Measurements from ENCODE around the gene PCDHB14. TPM values are rescaled to one million over a fixed set of nuclear protein-coding genes. Genes with fewer than 3 reads are reported as not detected.
"Not testable (repeated sequence)": the region's sequence is repeated elsewhere in the genome, so short reads cannot be mapped to it uniquely, and the experiment has no call there.

The PCDHB14 gene
- total RNA-seq, 1 experiment from 2014 or later, result 5.7 TPM

GRCh38 chr5:141234109-141234667 is 11.0 kb downstream of the PCDHB14 start:
- CTCF ChIA-PET, result no interaction called here
- intact Hi-C loops (cut with micrococcal nuclease; ENCODE audit: unreplicated experiment), result no loop called here
- TF ChIP-seq, protein P1, sequence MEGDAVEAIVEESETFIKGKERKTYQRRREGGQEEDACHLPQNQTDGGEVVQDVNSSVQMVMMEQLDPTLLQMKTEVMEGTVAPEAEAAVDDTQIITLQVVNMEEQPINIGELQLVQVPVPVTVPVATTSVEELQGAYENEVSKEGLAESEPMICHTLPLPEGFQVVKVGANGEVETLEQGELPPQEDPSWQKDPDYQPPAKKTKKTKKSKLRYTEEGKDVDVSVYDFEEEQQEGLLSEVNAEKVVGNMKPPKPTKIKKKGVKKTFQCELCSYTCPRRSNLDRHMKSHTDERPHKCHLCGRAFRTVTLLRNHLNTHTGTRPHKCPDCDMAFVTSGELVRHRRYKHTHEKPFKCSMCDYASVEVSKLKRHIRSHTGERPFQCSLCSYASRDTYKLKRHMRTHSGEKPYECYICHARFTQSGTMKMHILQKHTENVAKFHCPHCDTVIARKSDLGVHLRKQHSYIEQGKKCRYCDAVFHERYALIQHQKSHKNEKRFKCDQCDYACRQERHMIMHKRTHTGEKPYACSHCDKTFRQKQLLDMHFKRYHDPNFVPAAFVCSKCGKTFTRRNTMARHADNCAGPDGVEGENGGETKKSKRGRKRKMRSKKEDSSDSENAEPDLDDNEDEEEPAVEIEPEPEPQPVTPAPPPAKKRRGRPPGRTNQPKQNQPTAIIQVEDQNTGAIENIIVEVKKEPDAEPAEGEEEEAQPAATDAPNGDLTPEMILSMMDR (IDR thresholded peaks at IDR 0.05; ENCODE audit: unreplicated experiment), result no peak
- H3K36me3 Mint-ChIP-seq (ENCODE audit: insufficient read depth, unreplicated experiment), result no peaks in the 10 kb centered on the region
- H3K4me3 Mint-ChIP-seq (ENCODE audit: low read depth, unreplicated experiment), result no peak overlapping the region
- no peak overlapping the region for H3K27ac Mint-ChIP-seq (ENCODE audit: unreplicated experiment)
- no TSS peak for BruUV-seq (replicated peaks)
- peaks cover 18% of the 10 kb centered on the region for H3K9me3 Mint-ChIP-seq (ENCODE audit: low read depth, unreplicated experiment)
- no peak for DNase-seq
- H3K4me1 Mint-ChIP-seq (ENCODE audit: low read depth, unreplicated experiment), result no peaks in the 10 kb centered on the region
- H3K27me3 Mint-ChIP-seq (ENCODE audit: unreplicated experiment), result no peaks in the 10 kb centered on the region

DNA sequence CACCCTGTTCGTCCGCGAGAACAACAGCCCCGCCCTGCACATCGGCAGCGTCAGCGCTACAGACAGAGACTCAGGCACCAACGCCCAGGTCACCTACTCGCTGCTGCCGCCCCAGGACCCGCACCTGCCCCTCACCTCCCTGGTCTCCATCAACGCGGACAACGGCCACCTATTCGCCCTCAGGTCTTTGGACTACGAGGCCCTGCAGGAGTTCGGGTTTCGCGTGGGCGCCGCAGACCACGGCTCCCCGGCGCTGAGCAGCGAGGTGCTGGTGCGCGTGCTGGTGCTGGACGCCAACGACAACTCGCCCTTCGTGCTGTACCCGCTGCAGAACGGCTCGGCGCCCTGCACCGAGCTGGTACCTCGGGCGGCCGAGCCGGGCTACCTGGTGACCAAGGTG is 12.8 kb downstream of the PCDHB14 start:
- DNase-seq; CTCF ChIA-PET; H3K4me3 Mint-ChIP-seq (ENCODE audit: low read depth, unreplicated experiment); intact Hi-C loops (cut with micrococcal nuclease; ENCODE audit: unreplicated experiment); BruUV-seq (replicated peaks); H3K27me3 Mint-ChIP-seq (ENCODE audit: unreplicated experiment); H3K36me3 Mint-ChIP-seq (ENCODE audit: insufficient read depth, unreplicated experiment); H3K27ac Mint-ChIP-seq (ENCODE audit: unreplicated experiment); H3K4me1 Mint-ChIP-seq (ENCODE audit: low read depth, unreplicated experiment): not testable (repeated sequence)
- H3K9me3 Mint-ChIP-seq (ENCODE audit: low read depth, unreplicated experiment), result peaks cover 25% of the 10 kb centered on the region

DNA sequence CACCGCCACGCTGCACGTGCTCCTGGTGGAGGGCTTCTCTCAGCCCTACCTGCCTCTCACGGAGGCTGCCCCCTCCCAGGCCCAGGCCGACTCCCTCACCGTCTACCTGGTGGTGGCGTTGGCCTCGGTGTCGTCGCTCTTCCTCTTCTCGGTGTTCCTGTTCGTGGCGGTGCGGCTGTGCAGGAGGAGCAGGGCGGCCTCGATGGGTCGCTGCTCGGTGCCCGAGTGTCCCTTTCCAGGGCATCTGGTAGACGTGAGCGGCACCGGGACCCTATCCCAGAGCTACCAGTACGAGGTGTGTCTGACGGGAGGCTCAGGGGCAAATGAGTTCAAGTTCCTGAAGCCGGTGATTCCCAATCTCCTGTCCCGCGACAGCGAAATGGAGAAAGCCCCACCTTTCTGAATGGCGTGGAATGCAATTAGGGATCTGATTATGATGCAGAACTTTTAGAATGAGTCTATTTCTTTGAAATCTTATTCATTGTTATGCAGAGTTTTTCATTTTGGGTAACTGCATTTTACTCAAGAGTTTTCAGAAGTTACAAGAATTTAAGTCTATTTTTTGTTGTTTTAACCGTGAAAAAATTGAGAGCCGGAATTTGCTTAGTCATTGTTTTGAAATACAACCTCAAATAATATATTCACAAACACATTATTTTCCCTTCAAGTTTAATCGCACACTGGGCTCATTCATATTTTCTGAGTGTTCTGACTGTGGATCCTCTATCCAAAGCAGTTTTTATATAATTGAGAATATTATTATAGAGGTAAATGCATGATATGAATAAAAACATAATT is 13.6 kb downstream of the PCDHB14 start:
- no peak for DNase-seq
- BruUV-seq (replicated peaks), result no TSS peak
- TF ChIP-seq, protein P1 (IDR thresholded peaks at IDR 0.05; ENCODE audit: unreplicated experiment), result no peak
- H3K4me3 Mint-ChIP-seq (ENCODE audit: low read depth, unreplicated experiment), result no peak overlapping the region
- no peaks in the 10 kb centered on the region for H3K27me3 Mint-ChIP-seq (ENCODE audit: unreplicated experiment)
- no peaks in the 10 kb centered on the region for H3K4me1 Mint-ChIP-seq (ENCODE audit: low read depth, unreplicated experiment)
- intact Hi-C loops (cut with micrococcal nuclease; ENCODE audit: unreplicated experiment), result no loop called here
- H3K9me3 Mint-ChIP-seq (ENCODE audit: low read depth, unreplicated experiment), result peaks cover 23% of the 10 kb centered on the region
- no peak overlapping the region for H3K27ac Mint-ChIP-seq (ENCODE audit: unreplicated experiment)
- no peaks in the 10 kb centered on the region for H3K36me3 Mint-ChIP-seq (ENCODE audit: insufficient read depth, unreplicated experiment)
- CTCF ChIA-PET, result no interaction called here

- peaks cover 18% of the 10 kb centered on the region for H3K9me3 Mint-ChIP-seq (ENCODE audit: low read depth, unreplicated experiment)
- H3K27me3 Mint-ChIP-seq (ENCODE audit: unreplicated experiment), result no peaks in the 10 kb centered on the region
- no peaks in the 10 kb centered on the region for H3K4me1 Mint-ChIP-seq (ENCODE audit: low read depth, unreplicated experiment)
- TF ChIP-seq, protein P1 (IDR thresholded peaks at IDR 0.05; ENCODE audit: unreplicated experiment), result no peak
- H3K36me3 Mint-ChIP-seq (ENCODE audit: insufficient read depth, unreplicated experiment), result no peaks in the 10 kb centered on the region
- intact Hi-C loops (cut with micrococcal nuclease; ENCODE audit: unreplicated experiment), result no loop called here
- DNase-seq, result no peak
- no peak overlapping the region for H3K4me3 Mint-ChIP-seq (ENCODE audit: low read depth, unreplicated experiment)
- H3K27ac Mint-ChIP-seq (ENCODE audit: unreplicated experiment), result no peak overlapping the region
- no TSS peak for BruUV-seq (replicated peaks)
- CTCF ChIA-PET, result no interaction called here
Observed at GRCh38 chr5:141241496-141241895, 18.4 kb downstream of the PCDHB14 start.

- no peak for DNase-seq
- no peak within 1 kb of the TSS for H3K27ac Mint-ChIP-seq (ENCODE audit: unreplicated experiment)
Observed at GRCh38 chr5:141245250-141245717, 22.1 kb downstream of the PCDHB14 start, which contains the start of gene PCDHB15. Gene PCDHB15 (plus strand): TSS chr5:141245395. CDS start chr5:141245579, 184 bp downstream.

DNA sequence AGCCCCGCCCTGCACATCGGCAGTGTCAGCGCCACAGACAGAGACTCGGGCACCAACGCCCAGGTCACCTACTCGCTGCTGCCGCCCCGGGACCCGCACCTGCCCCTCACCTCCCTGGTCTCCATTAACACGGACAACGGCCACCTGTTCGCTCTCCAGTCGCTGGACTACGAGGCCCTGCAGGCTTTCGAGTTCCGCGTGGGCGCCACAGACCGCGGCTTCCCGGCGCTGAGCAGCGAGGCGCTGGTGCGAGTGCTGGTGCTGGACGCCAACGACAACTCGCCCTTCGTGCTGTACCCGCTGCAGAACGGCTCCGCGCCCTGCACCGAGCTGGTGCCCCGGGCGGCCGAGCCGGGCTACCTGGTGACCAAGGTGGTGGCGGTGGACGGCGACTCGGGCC is 23.8 kb downstream of the PCDHB14 start:
- H3K9me3 Mint-ChIP-seq (ENCODE audit: low read depth, unreplicated experiment), result peaks cover 16% of the 10 kb centered on the region
- BruUV-seq (replicated peaks); H3K27ac Mint-ChIP-seq (ENCODE audit: unreplicated experiment); DNase-seq; H3K4me3 Mint-ChIP-seq (ENCODE audit: low read depth, unreplicated experiment); H3K4me1 Mint-ChIP-seq (ENCODE audit: low read depth, unreplicated experiment); intact Hi-C loops (cut with micrococcal nuclease; ENCODE audit: unreplicated experiment); H3K36me3 Mint-ChIP-seq (ENCODE audit: insufficient read depth, unreplicated experiment); H3K27me3 Mint-ChIP-seq (ENCODE audit: unreplicated experiment); CTCF ChIA-PET: not testable (repeated sequence)

More at GRCh38 chr5:141245250-141245717, 22.1 kb downstream of the PCDHB14 start, which contains the start of gene PCDHB15:
- no peak within 1 kb of the TSS for H3K4me3 Mint-ChIP-seq (ENCODE audit: low read depth, unreplicated experiment)
- intact Hi-C loops (cut with micrococcal nuclease; ENCODE audit: unreplicated experiment), result no loop called here
- no peaks in the 10 kb centered on the region for H3K4me1 Mint-ChIP-seq (ENCODE audit: low read depth, unreplicated experiment)
- BruUV-seq (replicated peaks), result no TSS peak
- TF ChIP-seq, protein P1 (IDR thresholded peaks at IDR 0.05; ENCODE audit: unreplicated experiment), result no peak
- H3K27me3 Mint-ChIP-seq (ENCODE audit: unreplicated experiment), result no peaks in the 10 kb centered on the region
- H3K9me3 Mint-ChIP-seq (ENCODE audit: low read depth, unreplicated experiment), result peaks cover 18% of the 10 kb centered on the region
- H3K36me3 Mint-ChIP-seq (ENCODE audit: insufficient read depth, unreplicated experiment), result no peaks in the 10 kb centered on the region
- CTCF ChIA-PET, result no interaction called here

DNA sequence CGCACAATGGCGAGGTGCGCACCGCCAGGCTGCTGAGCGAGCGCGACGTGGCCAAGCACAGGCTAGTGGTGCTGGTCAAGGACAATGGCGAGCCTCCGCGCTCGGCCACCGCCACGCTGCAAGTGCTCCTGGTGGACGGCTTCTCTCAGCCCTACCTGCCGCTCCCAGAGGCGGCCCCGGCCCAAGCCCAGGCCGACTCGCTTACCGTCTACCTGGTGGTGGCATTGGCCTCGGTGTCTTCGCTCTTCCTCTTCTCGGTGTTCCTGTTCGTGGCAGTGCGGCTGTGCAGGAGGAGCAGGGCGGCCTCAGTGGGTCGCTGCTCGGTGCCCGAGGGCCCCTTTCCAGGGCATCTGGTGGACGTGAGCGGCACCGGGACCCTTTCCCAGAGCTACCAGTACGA is 24.3 kb downstream of the PCDHB14 start:
- H3K27ac Mint-ChIP-seq (ENCODE audit: unreplicated experiment); DNase-seq; H3K27me3 Mint-ChIP-seq (ENCODE audit: unreplicated experiment); H3K4me3 Mint-ChIP-seq (ENCODE audit: low read depth, unreplicated experiment); H3K36me3 Mint-ChIP-seq (ENCODE audit: insufficient read depth, unreplicated experiment); CTCF ChIA-PET; BruUV-seq (replicated peaks); H3K4me1 Mint-ChIP-seq (ENCODE audit: low read depth, unreplicated experiment); intact Hi-C loops (cut with micrococcal nuclease; ENCODE audit: unreplicated experiment): not testable (repeated sequence)
- H3K9me3 Mint-ChIP-seq (ENCODE audit: low read depth, unreplicated experiment), result peaks cover 16% of the 10 kb centered on the region
